Uterus (tissue), 2 donors: Measurements from ENCODE around the gene PLAAT5.

Experiments
- POLR2A ChIP-seq, 2 donors: fragments of 450-650 bp; IDR thresholded peaks; one replicate each; pipeline ENCODE4 v1.6.1; 2016; ENCODE audit warnings: antibody characterized with exemption in 2 of 2, mild to moderate bottlenecking in 1 of 2, moderate library complexity in 1 of 2
- TF ChIP-seq, protein P1 (sequence below), 4 experiments: fragments of 200-600 bp in 2 of 4; fragments of 450-650 bp in 2 of 4; sonication (generic) in 2 of 4; IDR thresholded peaks; one replicate each; pipeline ENCODE4 v1.5.1; 2016 to 2019; ENCODE audit warnings: antibody characterized with exemption in 4 of 4, mild to moderate bottlenecking in 2 of 4, moderate library complexity in 1 of 4

DNA sequence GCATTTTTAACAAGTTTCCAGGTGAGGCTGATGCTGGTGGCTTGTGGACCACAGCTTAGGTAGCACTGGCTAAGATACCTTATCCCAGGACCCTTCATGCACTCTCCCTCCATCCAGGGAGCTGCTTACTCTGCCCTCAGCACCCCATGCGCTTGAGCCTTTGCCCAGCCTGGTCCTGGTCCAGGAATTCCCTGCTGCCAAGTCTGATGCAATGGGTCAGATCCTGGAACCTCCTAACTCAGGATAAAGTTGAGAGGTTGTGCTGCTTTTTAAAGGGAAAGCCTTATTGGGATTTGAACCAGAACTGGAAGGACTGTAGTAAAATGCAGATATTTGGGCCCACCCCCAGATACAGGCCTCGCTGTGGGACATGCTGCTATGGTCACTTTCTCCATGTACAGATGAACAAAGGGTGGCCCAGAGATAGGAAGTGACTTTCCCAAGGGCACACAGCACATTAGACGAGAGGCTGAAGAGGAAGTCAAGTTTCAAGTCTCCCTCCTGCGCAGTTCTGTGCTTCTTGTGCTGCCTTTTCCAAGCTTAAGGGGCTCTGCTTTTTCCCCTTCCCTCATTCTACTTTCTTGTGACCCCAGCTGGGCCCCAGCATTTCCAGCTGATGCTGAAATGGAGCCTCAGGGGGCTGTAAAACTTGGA lies 14.1 kb upstream of the PLAAT5 start:
- TF ChIP-seq, protein P1, sequence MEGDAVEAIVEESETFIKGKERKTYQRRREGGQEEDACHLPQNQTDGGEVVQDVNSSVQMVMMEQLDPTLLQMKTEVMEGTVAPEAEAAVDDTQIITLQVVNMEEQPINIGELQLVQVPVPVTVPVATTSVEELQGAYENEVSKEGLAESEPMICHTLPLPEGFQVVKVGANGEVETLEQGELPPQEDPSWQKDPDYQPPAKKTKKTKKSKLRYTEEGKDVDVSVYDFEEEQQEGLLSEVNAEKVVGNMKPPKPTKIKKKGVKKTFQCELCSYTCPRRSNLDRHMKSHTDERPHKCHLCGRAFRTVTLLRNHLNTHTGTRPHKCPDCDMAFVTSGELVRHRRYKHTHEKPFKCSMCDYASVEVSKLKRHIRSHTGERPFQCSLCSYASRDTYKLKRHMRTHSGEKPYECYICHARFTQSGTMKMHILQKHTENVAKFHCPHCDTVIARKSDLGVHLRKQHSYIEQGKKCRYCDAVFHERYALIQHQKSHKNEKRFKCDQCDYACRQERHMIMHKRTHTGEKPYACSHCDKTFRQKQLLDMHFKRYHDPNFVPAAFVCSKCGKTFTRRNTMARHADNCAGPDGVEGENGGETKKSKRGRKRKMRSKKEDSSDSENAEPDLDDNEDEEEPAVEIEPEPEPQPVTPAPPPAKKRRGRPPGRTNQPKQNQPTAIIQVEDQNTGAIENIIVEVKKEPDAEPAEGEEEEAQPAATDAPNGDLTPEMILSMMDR (IDR thresholded peaks at IDR 0.05): no peak
- no peak for TF ChIP-seq POLR2A (IDR thresholded peaks at IDR 0.05)
